COLO668 (cell line): ENCODE results near the gene SLC25A13.
"Not testable (repeated sequence)": the region's sequence is repeated elsewhere in the genome, so short reads cannot be mapped to it uniquely, and the experiment has no call there.

ENCODE experiments used
- DNase-seq: peaks from one replicate; lab custom pipeline; 2025; ENCODE audit not compliant: unreplicated experiment; lab: John Stamatoyannopoulos, UW

Gene SLC25A13

DNA sequence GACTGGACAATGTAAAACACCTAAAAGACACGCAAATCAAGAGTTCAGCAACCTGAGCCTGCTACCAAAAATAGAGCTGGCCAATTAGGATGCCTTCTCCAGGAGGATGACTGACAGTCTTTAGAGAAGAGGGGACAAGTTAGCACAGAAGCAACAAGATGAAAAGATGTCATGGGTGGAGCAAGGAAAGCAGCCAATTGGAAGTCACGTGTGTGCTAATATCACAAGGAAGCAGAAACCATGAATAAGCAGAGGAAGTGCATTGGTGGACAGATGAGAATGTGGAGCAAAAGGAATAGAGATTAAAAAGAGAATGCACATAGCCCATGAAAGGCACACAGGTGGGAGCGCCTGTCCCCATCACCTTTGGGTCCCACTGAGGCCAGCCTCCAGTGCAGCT, 148.1 kb downstream of the SLC25A13 start:
- DNase-seq = no peak

DNA sequence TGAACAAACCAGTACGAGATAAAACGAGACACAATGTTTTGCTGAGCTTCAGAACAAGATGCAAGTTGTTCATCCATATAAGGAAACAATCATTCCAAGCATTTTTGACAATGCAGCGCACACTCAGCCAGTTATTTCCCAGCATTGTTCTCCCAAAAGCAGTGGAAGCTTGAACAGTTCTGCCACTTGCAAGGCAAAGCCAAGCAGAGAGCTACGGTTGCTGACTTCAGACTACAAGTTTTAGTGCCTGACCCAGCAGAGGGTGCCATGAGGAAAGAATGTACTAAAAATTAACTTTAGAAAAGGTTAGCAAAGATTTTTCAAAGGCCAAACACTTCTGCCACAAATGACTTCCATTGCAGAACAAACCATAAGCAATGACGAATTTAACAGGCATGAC, 152.5 kb downstream of the SLC25A13 start:
- no peak for DNase-seq

DNA sequence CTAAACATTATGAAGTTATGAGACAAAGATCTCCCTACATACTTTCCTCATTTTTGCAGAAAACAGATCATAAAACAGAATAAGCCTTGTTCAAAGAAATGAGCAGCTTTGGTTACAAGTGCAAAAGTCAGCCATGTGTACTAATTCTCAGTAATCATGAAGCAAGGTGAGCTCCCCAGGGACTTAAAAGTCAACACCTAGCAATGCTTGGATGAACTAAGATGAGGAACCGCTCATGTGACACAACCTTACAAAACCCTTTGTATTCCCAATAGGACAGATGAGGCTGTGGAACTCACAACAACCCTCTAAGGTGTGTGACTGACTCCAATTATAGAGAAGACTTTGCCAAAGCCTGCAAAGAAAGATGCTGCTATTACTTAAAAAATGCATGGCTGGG, 154.5 kb downstream of the SLC25A13 start:
- no peak for DNase-seq

DNA sequence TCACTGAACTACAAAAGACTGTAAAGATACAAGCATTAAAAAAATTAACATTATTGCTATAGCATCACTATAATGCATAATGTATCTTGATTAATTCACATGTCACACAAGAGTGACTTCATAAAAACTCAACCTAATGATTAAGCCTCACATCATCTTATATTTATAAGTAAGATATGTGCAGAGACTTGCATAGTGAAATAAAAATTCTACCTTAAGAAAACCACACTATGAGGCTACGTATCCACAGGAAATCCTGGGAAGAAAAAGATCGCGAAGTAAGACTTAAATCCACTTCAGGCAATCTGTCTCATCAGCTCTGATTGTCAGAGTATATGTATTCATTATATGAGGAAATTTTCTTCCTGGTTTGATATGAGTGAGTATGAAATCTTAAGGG, 160.0 kb downstream of the SLC25A13 start:
- DNase-seq = no peak

DNA sequence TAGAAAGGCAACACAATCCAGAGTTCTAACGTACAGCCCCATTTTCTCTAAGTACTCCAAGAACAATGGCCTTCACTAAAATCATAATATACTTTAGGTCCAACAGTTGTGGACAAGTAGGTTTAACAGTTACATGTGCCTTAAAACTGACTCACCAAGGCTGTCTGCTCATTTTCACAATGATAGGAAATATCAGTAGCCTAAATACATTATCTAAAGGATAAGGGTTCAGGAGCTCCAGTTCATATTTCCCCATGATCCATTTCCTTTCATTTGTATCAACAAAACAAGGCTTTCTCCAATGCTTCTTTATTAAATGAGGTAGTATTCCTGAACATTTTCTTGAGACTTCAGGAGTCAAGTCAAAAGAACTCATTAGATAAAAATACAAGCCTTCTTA, 164.0 kb downstream of the SLC25A13 start:
- DNase-seq = no peak

DNA sequence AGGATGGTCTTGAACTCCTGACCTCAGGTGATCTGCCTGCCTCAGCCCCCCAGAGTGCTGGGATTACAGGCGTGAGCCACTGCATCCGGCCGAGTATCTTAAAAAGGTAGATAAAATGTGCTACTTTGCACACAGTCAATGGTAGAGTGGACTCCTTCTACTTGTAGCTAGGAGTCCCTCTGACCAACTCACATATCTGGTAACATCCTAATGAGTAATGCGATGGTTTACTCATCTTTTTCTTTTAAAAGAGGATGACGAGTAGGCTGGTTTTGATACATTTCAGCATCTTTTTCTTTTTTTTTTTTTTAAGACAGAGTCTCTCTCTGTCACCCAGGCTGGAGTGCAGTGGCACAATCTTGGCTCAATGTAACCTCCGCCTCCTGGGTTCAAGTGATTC, 167.4 kb downstream of the SLC25A13 start:
- not testable (repeated sequence) for DNase-seq

DNA sequence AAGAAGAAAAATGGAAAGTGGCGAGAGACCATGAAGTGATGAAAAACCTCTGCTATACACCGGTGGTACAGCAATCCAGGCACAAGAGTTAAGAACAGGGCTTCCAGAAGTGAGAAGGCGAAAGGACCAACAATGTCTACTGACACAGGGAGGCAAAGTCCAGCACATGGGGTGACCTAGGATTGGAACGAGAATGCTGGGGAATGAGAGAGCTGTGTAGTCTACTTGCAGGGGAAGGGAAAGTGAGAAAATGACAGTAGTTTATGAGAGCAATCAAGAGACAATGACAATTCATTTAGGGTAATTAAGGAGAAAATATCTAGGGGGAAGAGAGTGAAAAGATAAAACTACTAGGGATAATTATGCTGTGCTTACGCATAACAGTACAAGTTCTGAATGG, 169.2 kb downstream of the SLC25A13 start:
- DNase-seq = no peak

DNA sequence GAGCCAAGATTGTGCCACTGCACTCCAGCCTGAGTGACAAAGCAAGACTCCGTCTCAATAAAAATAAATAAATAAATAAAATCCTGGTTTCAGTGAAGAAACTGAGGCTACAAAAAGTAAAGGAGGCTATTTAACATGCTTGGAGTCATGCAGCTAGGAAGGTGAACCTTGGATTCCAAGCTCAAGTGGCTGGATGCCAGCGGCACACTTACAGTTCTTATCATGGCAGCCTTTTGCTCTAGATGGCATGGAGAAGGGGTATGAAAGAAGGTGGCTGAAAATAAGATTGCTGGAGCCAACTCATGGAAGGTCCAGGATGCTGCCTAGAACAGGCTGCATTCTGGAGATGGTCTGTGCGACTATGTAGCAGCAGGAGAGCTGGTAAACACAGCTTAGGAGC, 170.0 kb downstream of the SLC25A13 start:
- DNase-seq = no peak

DNA sequence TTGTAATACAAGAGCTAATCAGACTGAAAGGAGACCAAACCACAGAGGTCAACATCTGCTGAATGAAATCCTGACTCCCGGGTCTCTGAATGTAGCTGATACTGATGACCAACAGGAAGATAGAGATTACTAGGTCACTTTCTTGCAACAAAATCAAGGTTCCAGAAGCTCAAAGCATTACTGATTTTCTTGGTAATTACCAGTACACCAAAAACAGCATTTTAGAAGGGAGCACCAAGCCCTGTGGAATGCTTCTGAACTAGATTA, 177.7 kb downstream of the SLC25A13 start:
- no peak for DNase-seq

DNA sequence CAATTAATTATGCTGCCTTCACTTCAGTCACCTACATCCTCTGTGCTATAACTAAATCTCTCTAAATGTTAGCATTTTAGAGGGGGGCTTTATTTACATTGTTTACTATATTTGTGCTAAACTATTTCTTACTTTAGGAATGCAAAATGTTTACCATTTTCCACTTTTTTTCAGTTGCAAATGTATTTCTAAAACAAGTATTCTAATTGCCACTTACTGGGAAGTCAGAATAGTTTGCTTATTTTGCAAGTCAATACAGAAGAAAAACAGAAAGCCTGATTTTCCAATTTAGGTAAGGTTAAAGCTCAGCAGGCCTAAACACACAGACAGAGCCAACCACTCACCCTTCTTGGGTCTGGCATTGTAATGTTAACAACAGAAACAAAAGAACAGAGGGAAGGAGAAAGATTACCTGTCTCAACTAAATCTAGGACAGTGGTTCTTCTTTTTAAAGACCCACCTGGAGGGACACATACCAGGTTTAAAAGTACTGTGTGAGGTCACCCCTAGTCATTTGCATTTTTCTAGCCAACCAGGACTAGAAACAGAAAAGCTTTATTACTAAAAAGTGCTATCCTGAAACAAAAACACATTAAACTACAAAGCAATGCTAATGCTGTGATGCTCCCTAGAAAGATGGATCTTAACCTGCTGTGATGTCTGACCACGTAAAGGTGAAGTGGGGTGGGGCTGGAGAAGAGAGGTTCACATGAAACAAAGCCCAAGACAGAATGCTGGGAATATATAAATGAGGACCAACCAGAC, 178.2 kb downstream of the SLC25A13 start:
- no peak for DNase-seq

DNA sequence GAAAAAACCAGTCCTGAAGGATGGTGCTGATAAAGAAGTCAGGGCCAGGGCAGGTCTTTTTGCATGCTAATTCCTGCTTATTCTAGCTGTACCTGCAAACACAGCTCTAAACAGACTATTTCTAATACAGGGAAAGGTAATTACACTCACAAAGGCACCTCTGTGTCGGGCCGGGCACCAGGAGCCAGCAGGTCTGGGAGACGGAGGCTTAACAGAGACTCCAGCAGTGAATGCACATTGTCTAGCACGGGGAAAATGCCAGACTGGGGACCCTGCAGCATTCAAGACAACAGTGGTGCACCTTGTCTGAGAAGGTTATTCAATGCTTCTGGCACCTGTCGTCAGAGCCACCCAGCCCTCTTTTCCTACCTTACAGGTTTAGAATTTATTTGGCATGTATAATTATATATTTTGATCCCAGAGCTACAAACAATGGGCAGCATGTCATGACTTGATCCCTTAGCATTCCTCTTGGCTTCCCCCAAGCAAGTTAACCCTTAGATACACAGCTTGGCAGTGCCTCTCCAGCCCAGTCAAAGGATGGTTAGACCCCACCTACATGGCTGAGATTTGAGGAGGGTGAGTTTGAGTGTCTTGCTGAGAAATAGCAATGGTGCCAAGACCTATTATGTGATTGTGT, 185.2 kb downstream of the SLC25A13 start:
- DNase-seq = no peak

DNA sequence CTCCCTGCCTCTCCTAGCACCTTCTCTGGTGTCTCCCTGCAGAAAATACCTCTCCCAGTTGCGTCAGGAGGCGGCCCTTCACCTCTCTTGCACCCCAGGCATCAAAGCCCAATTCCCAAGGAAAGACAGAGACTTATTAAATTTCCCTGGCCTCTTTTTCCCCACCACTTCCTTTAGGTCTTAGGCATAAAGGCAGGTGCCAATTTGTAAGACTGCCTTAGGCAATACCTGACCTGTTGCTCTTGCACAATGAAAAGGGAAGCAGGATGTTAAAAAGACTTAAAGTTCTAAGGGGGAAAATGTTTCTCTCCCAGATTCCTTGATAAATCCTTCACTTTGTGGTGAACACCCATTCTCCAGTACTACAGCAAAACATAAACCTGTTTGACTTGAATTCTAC, 186.7 kb downstream of the SLC25A13 start:
- DNase-seq = no peak

DNA sequence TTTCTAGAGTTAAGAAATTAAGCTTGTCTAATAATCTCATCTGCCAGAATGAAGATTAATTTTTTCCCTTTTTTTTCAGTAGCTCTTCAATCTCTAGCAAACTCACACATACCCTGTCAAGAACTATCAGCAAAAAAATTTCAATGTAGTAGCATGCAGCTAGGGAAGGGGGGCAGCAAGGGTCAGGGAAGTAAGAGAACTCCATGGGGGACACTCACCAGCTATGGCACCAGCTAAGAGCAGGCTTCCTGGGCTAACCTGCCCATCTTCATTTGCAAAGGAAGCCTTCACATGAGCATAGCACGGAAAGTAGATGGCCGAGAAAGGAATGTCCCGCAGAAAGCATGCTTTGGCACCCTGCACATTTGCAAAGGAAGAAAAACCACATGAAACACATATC, 190.4 kb downstream of the SLC25A13 start:
- no peak for DNase-seq

DNA sequence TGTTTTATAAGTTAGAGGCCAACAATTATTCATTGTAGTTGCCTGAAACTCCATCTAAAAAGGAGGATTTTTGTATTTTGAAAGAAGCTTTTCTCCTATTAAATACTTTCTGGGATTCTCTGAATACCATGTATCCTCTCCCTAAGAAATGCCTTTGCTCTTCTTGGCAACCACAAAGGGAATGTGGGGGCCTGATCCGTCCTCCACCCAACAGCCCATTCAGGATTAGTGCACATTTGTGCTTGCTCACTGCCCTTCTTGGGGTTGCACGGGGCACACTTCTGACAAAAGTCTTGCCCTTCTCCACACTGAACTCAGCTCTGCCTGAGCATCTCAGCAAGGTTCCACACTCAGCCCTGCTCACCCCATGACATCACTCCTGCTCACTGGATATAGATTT, 194.2 kb downstream of the SLC25A13 start:
- no peak for DNase-seq

DNA sequence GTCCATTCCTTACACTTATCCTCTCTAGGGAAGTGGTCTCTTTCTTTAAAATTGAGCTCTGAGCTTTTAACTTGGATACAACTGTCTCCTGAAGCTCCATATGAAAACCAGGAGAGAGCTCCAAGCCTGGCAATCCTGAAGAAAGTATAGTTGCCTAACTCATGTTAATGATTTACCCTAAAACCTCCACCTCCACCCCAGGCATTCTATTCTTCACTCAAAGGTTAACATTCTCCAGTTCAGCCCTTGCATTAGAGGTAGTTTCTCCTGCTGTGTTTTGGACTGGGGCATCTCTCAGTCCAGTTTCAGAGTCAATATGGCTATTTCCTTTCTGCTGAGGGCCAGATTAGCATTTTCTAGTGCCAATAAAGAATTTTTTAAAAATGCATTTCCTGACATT, 195.5 kb downstream of the SLC25A13 start:
- DNase-seq = no peak

DNA sequence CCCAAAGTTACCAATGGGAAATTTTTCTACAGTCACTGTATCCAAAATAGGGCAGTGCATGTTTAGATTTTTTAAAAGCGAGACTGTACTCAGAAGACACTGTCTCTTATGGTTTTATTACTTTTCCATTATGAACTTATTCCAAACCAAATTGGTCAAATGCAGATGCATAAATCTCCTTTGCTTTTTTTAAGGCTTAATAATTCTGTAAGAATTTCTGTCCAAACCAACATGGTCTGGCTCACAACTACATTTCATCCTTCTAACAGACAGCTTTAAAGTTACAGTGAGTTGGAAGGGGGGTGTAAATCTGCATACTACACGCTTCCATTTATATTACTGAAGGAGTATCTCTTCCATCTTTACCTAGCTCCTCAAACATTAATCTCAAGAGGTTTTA, 199.2 kb downstream of the SLC25A13 start:
- no peak for DNase-seq

DNA sequence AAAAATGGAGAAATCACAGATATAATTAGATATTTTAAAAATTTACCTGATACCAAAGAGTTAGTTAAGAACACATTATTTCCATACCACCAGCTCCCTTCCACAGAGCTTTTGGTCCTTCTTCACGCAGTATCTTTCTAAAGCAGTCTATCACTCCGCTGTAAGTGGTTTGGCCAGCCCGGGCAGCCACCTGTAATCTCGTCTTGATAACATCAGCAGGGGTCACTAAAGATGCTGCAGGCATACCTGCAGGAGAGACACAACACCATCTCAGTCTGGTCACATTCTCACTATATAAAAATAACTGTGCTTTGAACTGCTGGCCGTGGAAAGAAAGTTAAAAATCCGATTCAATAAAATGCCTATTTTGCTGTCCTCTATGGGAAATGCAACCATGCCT, 200.1 kb downstream of the SLC25A13 start:
- DNase-seq = no peak

DNA sequence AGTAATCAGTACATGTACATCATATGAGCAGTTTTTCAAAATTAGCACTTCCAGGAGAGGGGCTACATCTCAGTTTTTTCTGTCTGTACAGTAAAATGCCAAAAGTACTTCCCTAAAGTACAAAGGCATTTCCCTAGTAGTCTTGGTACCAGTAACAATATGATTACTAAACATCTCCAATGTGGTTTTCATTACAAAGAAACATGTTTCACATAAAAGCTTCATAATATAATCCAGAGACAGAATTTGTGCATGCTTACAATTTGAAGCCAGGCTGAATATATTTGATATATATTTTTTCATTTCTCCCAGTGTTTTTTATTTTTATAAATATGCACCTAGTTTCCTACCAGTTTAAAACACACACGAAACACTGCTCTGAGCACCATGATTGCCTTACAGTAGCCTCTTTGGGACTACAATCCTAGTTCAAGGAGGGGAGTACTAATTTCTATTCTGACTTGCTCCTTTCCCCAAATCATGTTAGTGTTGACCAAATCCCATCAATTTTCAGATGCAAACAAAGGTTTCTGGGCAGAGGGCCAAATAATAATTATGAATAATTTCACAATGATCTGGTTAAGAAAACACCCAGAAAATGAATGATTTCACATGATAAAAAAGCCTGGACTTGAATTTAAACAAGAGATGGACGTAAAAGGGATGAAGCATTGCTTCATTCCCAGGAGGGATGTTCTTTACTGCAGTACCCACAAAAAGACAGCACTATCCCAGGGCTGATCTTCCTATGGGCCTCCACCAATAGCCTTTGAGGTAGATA, 201.3 kb downstream of the SLC25A13 start:
- DNase-seq = no peak

DNA sequence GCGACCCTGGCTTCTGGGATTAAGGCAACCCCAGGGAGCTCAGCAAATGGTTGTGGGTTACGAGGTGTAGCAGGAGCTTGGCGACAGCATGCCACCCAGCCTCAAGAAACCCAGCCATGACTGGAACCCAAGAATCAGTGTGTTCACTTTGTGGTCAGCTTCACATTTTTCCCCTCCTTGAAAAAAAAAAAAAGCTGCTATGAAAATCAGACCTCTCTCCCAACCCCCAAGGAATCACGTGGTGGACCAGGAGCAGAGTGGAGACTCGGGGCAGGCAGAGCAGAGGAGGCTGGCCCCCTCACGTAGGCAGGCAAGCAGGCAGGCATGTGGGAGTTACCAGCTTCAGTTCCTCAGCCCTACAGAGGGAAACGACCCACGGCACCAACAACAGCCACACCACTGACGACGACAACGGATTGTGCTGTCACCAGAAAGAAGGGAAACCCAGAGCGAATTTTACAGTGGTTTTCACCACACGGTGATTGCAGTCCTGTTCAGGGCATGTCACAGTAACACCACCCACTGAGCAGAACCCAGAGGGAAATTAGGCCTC, 203.4 kb downstream of the SLC25A13 start:
- DNase-seq = no peak

DNA sequence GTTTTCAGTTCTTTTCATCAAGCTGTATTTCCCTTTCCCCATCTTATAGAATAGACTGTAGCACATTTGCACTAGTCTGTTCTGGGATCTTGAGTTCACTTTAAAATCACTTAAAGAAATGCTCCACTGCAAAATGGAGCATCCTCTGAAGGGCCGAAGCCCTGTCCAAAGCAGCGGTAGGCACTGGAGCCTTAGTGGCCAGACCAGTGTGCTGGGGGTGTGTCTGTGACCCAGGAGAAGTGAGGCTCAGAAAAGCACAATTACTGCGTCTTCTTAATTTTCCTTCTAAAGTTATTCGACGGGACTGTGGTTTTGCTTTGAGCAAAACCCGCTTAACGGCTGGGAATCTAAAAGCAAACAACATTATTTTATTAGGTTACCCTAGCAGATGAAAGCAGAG, 205.7 kb downstream of the SLC25A13 start:
- no peak for DNase-seq

DNA sequence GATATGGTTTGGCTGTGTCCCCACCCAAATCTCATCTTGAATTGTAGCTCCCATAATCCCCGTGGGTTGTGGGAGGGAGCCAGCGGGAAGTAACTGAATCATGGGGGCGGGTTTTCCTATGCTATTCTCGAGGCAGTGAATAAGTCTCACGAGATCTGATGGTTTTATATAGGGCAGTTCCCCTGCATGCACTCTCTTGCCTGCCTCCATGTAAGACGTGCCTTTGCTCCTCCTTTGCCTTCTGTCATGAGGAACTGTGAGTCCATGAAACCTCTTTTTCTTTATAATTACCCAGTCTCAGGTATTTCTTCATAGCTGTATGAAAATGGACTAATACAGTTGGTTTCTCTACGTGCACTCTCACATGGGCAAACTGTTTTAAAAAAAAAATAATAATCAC, 207.7 kb downstream of the SLC25A13 start:
- DNase-seq = no peak

DNA sequence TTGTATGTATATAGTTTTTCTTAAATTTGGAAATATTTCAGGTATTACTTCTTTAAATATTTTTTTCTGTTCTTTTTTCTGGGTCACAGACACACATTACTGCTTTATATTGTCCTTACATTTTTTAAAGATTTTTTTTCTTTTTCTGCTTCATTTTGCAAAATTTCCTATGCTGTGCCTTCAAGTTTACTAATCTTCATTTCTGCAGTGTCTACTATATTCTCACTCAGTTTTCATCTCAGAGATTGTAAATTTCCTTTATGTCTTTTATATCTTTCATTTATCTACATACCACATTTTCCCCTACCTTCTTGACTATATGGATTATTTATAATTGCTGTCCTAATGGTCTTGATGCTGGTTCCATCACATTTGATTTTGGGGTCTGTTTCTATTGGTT, 210.5 kb downstream of the SLC25A13 start:
- DNase-seq = no peak
